Brain microvascular endothelial cell (primary cell): ENCODE measurements around the gene RGS19.

Source experiments
- DNase-seq: peaks from one replicate; pipeline ENCODE4 v3.0.0-alpha.2; 2020
- H3K27ac ChIP-seq: fragments of 250-450 bp; sonication (Bioruptor Pico); 2 replicates; pipeline ENCODE4 v1.5.1; 2020; ENCODE audit warnings: mild to moderate bottlenecking, moderate library complexity
- H3K27me3 ChIP-seq: fragments of 250-450 bp; sonication (Bioruptor Pico); replicated peaks from 2 replicates; pipeline ENCODE4 v1.5.1; 2020; ENCODE audit warnings: mild to moderate bottlenecking
- H3K36me3 ChIP-seq: fragments of 250-450 bp; sonication (Bioruptor Pico); replicated peaks from 2 replicates; pipeline ENCODE4 v1.5.1; 2020; ENCODE audit warnings: mild to moderate bottlenecking
- H3K4me3 ChIP-seq: 2 replicates; pipeline ENCODE4 v1.5.1; 2011; ENCODE audit warnings: low read depth, mild to moderate bottlenecking, control low read depth, low read length, moderate library complexity
- CTCF ChIP-seq: IDR thresholded peaks from 2 replicates; pipeline ENCODE4 v1.5.1; 2011; ENCODE audit warnings: low read depth, mild to moderate bottlenecking, moderate library complexity, low read length, control low read depth, inconsistent platforms; ENCODE audit errors: missing control alignments
- in situ Hi-C: cut with HindIII; loops from 2 replicates; pipeline ENCODE4 v1.10.0; 2017; ENCODE audit warnings: low sequenced_read_pairs, low pct_ligation_motif_present

Gene RGS19

DNA sequence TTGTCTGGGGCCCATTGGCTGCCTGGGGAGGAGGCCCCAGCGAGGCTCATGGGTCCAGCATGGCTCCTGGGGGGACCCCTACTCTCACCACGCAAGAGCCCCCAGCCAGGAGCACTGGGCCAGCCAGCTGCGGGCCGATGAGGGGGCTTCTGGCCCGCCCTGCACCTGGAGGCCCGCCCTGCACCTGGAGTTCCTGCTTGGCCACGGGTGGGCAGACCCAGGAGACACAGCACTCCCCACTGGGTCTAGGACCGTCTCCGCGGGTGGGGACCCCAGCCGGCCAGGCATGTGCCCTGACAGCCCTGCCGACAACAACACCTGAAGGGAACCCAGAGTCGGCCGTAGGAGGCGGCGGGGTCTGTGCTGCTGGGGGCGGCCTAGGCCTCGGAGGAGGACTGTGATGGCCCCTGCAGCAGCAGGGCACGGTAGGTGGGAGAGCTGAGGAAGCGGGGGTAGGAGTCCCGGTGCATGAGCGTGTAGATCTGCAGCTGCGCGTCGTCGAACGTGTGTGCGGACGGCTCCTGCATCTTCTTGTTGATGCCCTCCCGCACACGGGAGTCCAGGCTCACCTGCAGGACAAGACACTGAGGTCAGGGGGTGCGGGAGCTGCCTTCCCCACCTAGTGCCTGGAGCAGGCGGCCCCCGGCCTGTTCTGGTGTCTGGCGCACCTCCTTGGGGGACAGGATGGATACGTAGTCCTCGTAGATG is 5.7 kb downstream of the RGS19 start:
- H3K27ac ChIP-seq, result no peak overlapping the region
- no peak overlapping the region for H3K4me3 ChIP-seq
- in situ Hi-C loops, result no loop called here
- TF ChIP-seq CTCF, result no peak
- no peaks in the 10 kb centered on the region for H3K27me3 ChIP-seq
- no peaks in the 10 kb centered on the region for H3K36me3 ChIP-seq
- no peak for DNase-seq

- H3K27ac ChIP-seq, result no peak overlapping the region
- no peaks in the 10 kb centered on the region for H3K27me3 ChIP-seq
- H3K4me3 ChIP-seq, result no peak overlapping the region
- in situ Hi-C loops, result no loop called here
- no peak for TF ChIP-seq CTCF
- H3K36me3 ChIP-seq, result no peaks in the 10 kb centered on the region
- no peak for DNase-seq
Observed at GRCh38 chr20:64072498-64073063, 6.7 kb downstream of the RGS19 start.

GRCh38 chr20:64071341-64072332 is 7.7 kb downstream of the RGS19 start:
- DNase-seq, result no peak
- in situ Hi-C loops, result no loop called here
- no peak for TF ChIP-seq CTCF
- Histone ChIP-seq H3K36me3 (no peaks in the 10 kb centered on the region), H3K27ac (no peak overlapping the region), H3K27me3 (no peaks in the 10 kb centered on the region), H3K4me3 (no peak overlapping the region)

GRCh38 chr20:64070244-64070993 is 8.9 kb downstream of the RGS19 start:
- Histone ChIP-seq H3K4me3 (no peak overlapping the region), H3K27me3 (no peaks in the 10 kb centered on the region), H3K27ac (no peak overlapping the region), H3K36me3 (no peaks in the 10 kb centered on the region)
- in situ Hi-C loops, result no loop called here
- DNase-seq, result no peak
- TF ChIP-seq CTCF, result no peak

DNA sequence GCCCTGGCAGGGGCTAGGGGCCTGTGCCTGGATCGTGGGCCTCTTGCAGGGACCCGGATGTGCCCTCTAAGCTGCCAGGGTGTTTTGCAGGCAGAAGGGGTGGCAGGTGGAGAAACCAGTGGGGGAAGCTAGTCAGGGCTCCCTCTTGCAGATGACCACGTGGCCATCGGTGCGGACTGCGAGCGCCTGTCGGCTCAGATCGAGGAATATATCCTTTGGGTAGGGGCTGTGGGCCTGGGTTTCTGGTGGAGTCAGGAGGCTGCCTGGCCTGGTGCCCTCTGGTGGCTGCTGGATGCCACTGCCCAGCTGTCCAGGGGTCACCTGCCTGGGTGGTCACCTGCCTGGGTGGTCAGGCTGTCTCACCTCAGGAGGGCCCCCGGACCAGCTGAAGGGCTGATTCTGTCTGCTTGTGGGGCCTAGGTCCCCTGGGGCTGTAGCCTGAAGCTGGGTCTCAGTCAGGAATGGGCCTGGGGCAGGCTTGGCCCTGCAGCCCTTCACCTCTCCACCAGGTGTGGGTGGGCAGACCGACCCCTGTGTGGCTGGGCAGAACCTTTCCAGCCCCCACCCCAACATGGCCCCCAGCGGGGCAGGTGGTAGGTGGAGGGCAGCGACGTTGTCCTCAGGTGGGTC is 9.6 kb downstream of the RGS19 start:
- Histone ChIP-seq H3K27ac (no peak overlapping the region), H3K27me3 (no peaks in the 10 kb centered on the region), H3K4me3 (no peak overlapping the region), H3K36me3 (no peaks in the 10 kb centered on the region)
- no peak for DNase-seq
- in situ Hi-C loops, result no loop called here
- peak; percentile 91 for TF ChIP-seq CTCF
